ENCODE data around the gene FAM120A.

Gene FAM120A

DNA sequence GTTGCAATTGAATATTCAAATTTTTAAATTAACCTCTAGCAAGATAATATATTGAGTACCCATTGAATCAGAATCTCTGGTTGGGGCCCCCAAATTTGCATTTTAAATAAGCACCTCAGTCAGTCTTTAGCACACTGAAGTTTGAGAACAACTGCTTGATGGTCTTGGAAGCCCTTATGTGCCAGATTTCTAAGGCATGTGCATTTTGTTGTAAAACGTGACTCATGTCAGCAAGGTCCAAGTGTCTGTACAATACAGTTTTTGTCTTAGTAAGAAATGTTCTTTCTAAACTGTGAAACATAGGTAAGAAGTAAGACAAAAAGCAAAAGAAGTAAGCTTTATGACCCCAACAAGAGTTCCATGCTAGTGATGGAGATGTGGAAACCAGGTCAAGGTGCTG, 65.8 kb downstream of the FAM120A start:
- no peaks in the 10 kb centered on the region for H3K27me3 ChIP-seq (ENCODE audit: control insufficient read depth in 1 of 2, insufficient read depth in 2 of 2, low read length in 2 of 2)
- no peak overlapping the region for H3K4me3 ChIP-seq (ENCODE audit: low read depth in 1 of 2, low read length in 2 of 2)
- H3K9ac ChIP-seq (ENCODE audit: low read length): no peak overlapping the region
- H3K4me1 ChIP-seq (ENCODE audit: insufficient read depth, low read length): peaks cover 6% of the 10 kb centered on the region
- peaks cover 9% of the 10 kb centered on the region for H3K36me3 ChIP-seq (ENCODE audit: insufficient read depth, low read length)
- no peaks in the 10 kb centered on the region for H3K9me3 ChIP-seq (ENCODE audit: low read length)
- H3K27ac ChIP-seq (ENCODE audit: low read depth, low read length): no peak overlapping the region

DNA sequence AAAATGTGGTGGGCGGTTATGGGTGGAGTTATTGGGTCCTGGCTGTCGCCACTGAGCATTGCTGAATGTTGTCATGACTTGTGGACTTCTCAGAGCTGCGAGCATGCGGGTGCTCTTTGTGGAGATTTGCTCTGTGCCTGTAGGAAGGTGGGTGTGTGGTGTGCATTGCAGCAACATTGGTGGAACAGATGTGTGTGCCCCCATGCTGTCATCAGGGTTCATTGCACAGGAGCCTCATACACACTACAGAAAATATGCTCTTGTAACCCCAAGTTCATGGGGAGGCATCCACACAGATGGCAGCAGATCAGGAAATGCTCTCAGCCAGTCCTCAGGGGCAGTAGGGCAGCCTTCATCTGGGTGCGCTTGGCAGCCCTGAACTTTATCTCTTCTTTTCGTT, 69.0 kb downstream of the FAM120A start:
- Histone ChIP-seq H3K27me3 (ENCODE audit: control insufficient read depth in 1 of 2, insufficient read depth in 2 of 2, low read length in 2 of 2) (no peaks in the 10 kb centered on the region), H3K4me3 (ENCODE audit: low read depth in 1 of 2, low read length in 2 of 2) (no peak overlapping the region), H3K36me3 (ENCODE audit: insufficient read depth, low read length) (peaks cover 23% of the 10 kb centered on the region), H3K9me3 (ENCODE audit: low read length) (no peaks in the 10 kb centered on the region), H3K9ac (ENCODE audit: low read length) (no peak overlapping the region), H3K4me1 (ENCODE audit: insufficient read depth, low read length) (no peaks in the 10 kb centered on the region), H3K27ac (ENCODE audit: low read depth, low read length) (no peak overlapping the region)

DNA sequence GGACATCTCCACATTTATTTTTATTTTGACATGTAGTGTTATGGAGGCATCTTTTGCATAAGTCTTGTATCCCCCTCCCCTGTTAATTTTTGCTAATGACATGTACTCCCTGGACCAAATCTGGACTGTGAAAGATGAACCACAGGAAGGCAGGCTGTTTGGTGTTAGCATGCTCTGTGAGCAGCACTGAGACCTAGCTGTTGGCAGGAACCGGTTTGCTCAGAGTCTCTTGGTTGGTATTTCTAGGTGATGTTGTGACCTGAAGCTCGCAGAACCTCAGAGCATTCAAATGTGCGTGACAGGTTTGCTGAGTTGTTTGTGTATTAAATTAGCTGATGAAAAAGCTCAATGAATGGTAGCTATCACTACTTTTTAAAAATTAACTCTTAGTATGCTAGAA, 71.3 kb downstream of the FAM120A start:
- Histone ChIP-seq H3K9ac (ENCODE audit: low read length) (no peak overlapping the region), H3K27me3 (ENCODE audit: control insufficient read depth in 1 of 2, insufficient read depth in 2 of 2, low read length in 2 of 2) (no peaks in the 10 kb centered on the region), H3K36me3 (ENCODE audit: insufficient read depth, low read length) (peaks cover 22% of the 10 kb centered on the region), H3K4me1 (ENCODE audit: insufficient read depth, low read length) (no peaks in the 10 kb centered on the region), H3K4me3 (ENCODE audit: low read depth in 1 of 2, low read length in 2 of 2) (no peak overlapping the region), H3K9me3 (ENCODE audit: low read length) (no peaks in the 10 kb centered on the region), H3K27ac (ENCODE audit: low read depth, low read length) (no peak overlapping the region)

DNA sequence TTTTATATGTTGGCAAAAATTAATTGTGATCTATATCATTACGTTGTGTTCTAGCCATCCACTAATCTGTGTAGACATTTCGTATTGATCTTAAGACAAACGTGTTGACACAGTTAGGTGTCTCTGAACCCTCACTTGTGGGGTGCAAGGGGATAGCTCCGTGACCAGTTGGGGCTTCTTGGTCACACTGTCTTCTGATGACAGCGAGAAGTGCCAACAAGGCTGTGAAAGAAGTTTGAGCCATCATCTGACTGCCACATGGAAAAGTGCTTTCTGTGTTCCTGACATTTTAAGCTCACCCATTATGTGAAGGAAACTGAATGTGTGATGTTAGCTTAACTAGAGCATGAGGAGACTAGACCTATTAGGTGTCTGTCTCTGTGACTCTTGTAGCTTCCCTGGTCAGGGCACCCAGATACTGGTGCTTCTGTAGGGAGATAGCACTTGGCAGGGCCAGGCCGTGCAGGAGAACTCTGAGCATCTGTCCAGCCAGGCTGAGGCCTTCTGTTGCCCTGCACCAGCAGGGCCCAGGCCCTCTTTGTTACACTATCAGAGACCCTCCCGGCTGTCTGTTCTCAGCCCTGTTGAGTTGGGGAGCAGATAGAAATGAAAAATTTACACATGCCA, 72.1 kb downstream of the FAM120A start:
- H3K4me3 ChIP-seq (ENCODE audit: low read depth in 1 of 2, low read length in 2 of 2): no peak overlapping the region
- no peak overlapping the region for H3K27ac ChIP-seq (ENCODE audit: low read depth, low read length)
- H3K36me3 ChIP-seq (ENCODE audit: insufficient read depth, low read length): peaks cover 25% of the 10 kb centered on the region
- H3K4me1 ChIP-seq (ENCODE audit: insufficient read depth, low read length): no peaks in the 10 kb centered on the region
- H3K27me3 ChIP-seq (ENCODE audit: control insufficient read depth in 1 of 2, insufficient read depth in 2 of 2, low read length in 2 of 2): no peaks in the 10 kb centered on the region
- no peak overlapping the region for H3K9ac ChIP-seq (ENCODE audit: low read length)
- no peaks in the 10 kb centered on the region for H3K9me3 ChIP-seq (ENCODE audit: low read length)

DNA sequence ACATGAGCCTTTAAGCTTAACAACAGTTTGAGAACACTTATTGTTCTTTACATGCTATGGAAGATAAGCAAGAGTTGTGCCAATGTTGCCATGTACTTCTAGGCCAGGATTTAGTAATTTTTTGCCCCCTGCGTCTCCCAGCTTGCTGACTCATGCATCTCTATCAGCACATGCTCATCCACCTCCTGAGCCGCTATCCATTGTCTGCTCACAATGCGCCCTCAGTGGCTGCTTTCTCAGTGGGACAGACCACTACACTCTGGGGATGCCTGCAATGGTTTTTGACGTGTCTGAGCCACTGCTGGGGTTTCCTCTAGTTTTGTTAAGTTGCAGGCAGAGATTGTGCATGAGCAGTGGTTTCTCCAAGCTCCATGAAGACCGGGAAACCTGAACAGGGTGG, 74.0 kb downstream of the FAM120A start:
- Histone ChIP-seq H3K9me3 (ENCODE audit: low read length) (no peaks in the 10 kb centered on the region), H3K4me3 (ENCODE audit: low read depth in 1 of 2, low read length in 2 of 2) (no peak overlapping the region), H3K9ac (ENCODE audit: low read length) (no peak overlapping the region), H3K4me1 (ENCODE audit: insufficient read depth, low read length) (no peaks in the 10 kb centered on the region), H3K27ac (ENCODE audit: low read depth, low read length) (no peak overlapping the region), H3K27me3 (ENCODE audit: control insufficient read depth in 1 of 2, insufficient read depth in 2 of 2, low read length in 2 of 2) (no peaks in the 10 kb centered on the region), H3K36me3 (ENCODE audit: insufficient read depth, low read length) (peaks cover 39% of the 10 kb centered on the region)

DNA sequence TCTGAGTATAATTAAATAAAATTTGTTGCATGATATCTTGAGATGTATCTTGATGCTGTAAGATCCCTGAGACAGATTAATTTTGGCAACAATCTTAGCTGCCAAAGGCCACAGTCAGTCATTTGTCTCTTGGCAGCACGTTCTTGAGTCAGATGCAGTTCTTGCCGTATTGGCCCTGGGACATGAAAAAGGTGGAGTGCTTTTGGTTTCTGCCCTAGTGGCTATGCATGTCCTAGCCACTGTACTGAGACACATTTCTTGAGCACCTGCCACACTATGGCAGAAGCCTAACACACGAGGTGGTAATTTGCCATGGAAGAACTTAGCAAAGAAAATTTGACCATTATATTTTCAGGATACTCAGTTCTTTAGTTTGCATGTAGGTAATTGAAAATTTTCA, 79.9 kb downstream of the FAM120A start:
- Histone ChIP-seq H3K9ac (ENCODE audit: low read length) (no peak overlapping the region), H3K9me3 (ENCODE audit: low read length) (no peaks in the 10 kb centered on the region), H3K4me3 (ENCODE audit: low read depth in 1 of 2, low read length in 2 of 2) (no peak overlapping the region), H3K4me1 (ENCODE audit: insufficient read depth, low read length) (peaks cover 4% of the 10 kb centered on the region), H3K27ac (ENCODE audit: low read depth, low read length) (no peak overlapping the region), H3K36me3 (ENCODE audit: insufficient read depth, low read length) (peaks cover 56% of the 10 kb centered on the region), H3K27me3 (ENCODE audit: control insufficient read depth in 1 of 2, insufficient read depth in 2 of 2, low read length in 2 of 2) (no peaks in the 10 kb centered on the region)

DNA sequence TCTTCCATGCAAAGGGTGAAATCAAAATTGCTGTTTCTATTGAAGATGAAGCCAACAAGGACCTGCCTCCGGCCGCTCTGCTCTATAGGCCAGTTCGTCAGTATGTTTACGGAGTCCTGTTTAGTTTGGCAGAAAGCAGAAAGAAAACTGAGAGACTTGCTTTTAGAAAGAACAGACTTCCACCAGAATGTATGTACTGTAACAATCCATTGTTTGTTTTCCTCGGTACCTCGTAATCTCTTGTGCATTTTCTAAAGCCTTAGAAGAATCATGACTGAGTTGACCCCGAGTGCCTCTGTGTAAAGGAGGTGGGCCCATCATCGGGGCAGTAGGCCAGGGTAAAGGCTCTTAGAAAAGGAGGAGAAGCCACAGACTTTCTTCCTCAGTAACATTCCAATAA, 80.7 kb downstream of the FAM120A start:
- Histone ChIP-seq H3K4me3 (ENCODE audit: low read depth in 1 of 2, low read length in 2 of 2) (no peak overlapping the region), H3K27ac (ENCODE audit: low read depth, low read length) (peak overlapping the region; percentile 8), H3K9ac (ENCODE audit: low read length) (no peak overlapping the region), H3K9me3 (ENCODE audit: low read length) (no peaks in the 10 kb centered on the region), H3K36me3 (ENCODE audit: insufficient read depth, low read length) (peaks cover 56% of the 10 kb centered on the region), H3K4me1 (ENCODE audit: insufficient read depth, low read length) (peaks cover 4% of the 10 kb centered on the region), H3K27me3 (ENCODE audit: control insufficient read depth in 1 of 2, insufficient read depth in 2 of 2, low read length in 2 of 2) (no peaks in the 10 kb centered on the region)

DNA sequence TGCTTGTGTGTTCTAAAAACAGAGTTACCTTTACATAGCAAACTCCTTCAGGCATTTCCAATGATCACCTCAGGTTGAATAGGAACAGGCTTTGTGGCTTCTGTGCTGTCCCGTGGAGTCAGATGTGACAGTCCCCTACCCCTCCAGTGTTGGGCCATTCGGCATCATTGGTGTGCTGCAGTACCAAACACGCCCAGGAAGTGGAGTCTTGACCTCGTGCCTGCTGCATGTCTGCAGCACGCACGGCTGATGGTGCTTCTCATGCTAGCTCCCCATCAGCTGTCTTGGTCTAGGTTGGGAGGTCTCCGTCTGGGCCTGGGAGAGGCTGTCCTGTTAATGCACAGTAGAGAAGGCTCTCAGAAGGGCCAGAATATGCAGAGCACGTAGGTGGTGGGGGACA, 82.4 kb downstream of the FAM120A start:
- Histone ChIP-seq H3K36me3 (ENCODE audit: insufficient read depth, low read length) (peaks cover 52% of the 10 kb centered on the region), H3K4me3 (ENCODE audit: low read depth in 1 of 2, low read length in 2 of 2) (no peak overlapping the region), H3K27me3 (ENCODE audit: control insufficient read depth in 1 of 2, insufficient read depth in 2 of 2, low read length in 2 of 2) (no peaks in the 10 kb centered on the region), H3K4me1 (ENCODE audit: insufficient read depth, low read length) (peaks cover 4% of the 10 kb centered on the region), H3K27ac (ENCODE audit: low read depth, low read length) (no peak overlapping the region), H3K9ac (ENCODE audit: low read length) (no peak overlapping the region), H3K9me3 (ENCODE audit: low read length) (no peaks in the 10 kb centered on the region)

DNA sequence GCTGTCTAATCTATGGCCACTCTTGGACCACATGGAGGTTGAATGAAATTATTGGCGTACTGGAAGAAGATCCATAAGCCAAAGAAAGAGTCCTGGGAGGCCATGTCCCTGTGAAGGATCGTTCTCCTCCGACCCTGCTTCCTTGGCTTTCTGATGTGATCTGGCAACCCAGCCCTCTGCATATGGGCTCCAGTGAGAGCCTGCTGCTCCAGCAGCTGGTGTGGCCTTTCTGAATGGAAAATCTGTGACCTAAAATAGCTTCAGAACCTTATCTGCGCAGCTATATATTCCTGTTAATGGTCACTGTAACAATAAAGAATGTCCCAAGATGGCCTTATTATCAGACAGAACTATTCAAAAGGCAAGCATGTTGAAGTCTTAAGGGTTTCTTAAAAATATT, 84.7 kb downstream of the FAM120A start:
- H3K4me1 ChIP-seq (ENCODE audit: insufficient read depth, low read length): peaks cover 4% of the 10 kb centered on the region
- no peak overlapping the region for H3K27ac ChIP-seq (ENCODE audit: low read depth, low read length)
- H3K27me3 ChIP-seq (ENCODE audit: control insufficient read depth in 1 of 2, insufficient read depth in 2 of 2, low read length in 2 of 2): no peaks in the 10 kb centered on the region
- H3K4me3 ChIP-seq (ENCODE audit: low read depth in 1 of 2, low read length in 2 of 2): no peak overlapping the region
- no peaks in the 10 kb centered on the region for H3K9me3 ChIP-seq (ENCODE audit: low read length)
- H3K36me3 ChIP-seq (ENCODE audit: insufficient read depth, low read length): peaks cover 40% of the 10 kb centered on the region
- H3K9ac ChIP-seq (ENCODE audit: low read length): no peak overlapping the region

DNA sequence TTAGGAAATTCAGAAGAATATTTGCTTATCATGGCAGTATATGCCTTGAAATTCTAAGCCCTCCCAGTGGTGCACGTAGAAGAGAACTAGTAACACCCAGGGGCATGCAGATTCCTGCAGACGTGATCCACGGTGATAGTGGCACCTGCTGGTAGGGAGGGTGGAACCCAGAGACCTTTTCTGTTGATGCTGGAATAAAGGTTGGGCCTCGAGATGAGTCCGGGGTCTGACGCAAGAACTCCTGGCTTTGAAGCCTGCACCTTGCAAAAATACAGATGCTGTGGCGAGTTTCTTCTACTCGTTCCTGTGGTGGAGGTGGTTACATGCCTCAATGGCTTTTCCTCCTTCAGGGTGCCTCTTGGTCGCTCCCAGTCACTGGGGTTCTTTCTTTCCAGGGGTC, 85.4 kb downstream of the FAM120A start:
- Histone ChIP-seq H3K27ac (ENCODE audit: low read depth, low read length) (no peak overlapping the region), H3K4me1 (ENCODE audit: insufficient read depth, low read length) (peaks cover 4% of the 10 kb centered on the region), H3K9ac (ENCODE audit: low read length) (no peak overlapping the region), H3K27me3 (ENCODE audit: control insufficient read depth in 1 of 2, insufficient read depth in 2 of 2, low read length in 2 of 2) (no peaks in the 10 kb centered on the region), H3K36me3 (ENCODE audit: insufficient read depth, low read length) (peaks cover 36% of the 10 kb centered on the region), H3K4me3 (ENCODE audit: low read depth in 1 of 2, low read length in 2 of 2) (no peak overlapping the region), H3K9me3 (ENCODE audit: low read length) (no peaks in the 10 kb centered on the region)

DNA sequence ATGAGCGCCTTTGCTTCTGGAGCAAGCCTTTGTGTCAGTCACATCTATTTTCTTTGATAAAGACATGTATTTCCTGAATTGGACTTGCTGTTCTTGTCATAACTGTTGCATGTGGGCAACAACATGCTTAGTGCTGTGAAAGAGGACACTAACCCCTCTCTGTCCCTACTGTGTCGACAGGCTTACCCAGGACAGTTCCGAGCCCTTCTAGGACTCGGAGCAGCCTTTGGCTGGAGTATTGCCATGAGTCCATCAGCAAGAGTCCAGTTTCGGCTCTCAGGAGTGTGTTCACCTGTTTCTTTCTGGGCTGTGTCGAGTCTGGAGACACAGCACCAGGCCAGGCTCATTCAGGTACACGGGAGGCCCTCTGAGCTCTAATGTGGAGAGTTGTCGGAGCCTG, 88.8 kb downstream of the FAM120A start:
- Histone ChIP-seq H3K4me3 (ENCODE audit: low read depth in 1 of 2, low read length in 2 of 2) (no peak overlapping the region), H3K9me3 (ENCODE audit: low read length) (no peaks in the 10 kb centered on the region), H3K27ac (ENCODE audit: low read depth, low read length) (no peak overlapping the region), H3K27me3 (ENCODE audit: control insufficient read depth in 1 of 2, insufficient read depth in 2 of 2, low read length in 2 of 2) (no peaks in the 10 kb centered on the region), H3K4me1 (ENCODE audit: insufficient read depth, low read length) (peaks cover 11% of the 10 kb centered on the region), H3K36me3 (ENCODE audit: insufficient read depth, low read length) (peaks cover 29% of the 10 kb centered on the region), H3K9ac (ENCODE audit: low read length) (no peak overlapping the region)

DNA sequence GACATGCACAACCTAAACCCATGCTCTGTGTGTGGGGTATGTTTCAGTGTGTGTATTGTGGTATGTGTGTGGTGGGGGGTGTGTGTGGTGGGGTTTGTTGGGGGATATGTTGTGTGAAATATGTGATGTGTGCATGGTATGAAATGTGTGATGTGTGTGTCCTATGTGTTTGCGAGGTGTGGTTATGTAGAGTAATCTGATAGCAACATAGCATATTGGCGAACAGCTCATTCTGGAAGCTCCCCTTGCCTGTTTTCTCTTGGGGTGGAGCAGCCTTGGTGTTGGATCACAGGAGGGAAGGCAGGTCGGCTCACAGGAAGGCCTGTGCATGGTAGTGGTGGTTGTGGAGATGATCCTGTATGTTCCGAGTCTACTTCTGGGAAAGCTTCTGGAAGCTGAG, 89.5 kb downstream of the FAM120A start:
- Histone ChIP-seq H3K9me3 (ENCODE audit: low read length) (no peaks in the 10 kb centered on the region), H3K27ac (ENCODE audit: low read depth, low read length) (no peak overlapping the region), H3K27me3 (ENCODE audit: control insufficient read depth in 1 of 2, insufficient read depth in 2 of 2, low read length in 2 of 2) (no peaks in the 10 kb centered on the region), H3K36me3 (ENCODE audit: insufficient read depth, low read length) (peaks cover 23% of the 10 kb centered on the region), H3K9ac (ENCODE audit: low read length) (no peak overlapping the region), H3K4me3 (ENCODE audit: low read depth in 1 of 2, low read length in 2 of 2) (no peak overlapping the region), H3K4me1 (ENCODE audit: insufficient read depth, low read length) (peaks cover 11% of the 10 kb centered on the region)

All from muscle layer of colon (tissue), 2 donors.